HepG2 (cell line): ENCODE data around the gene RABGAP1.

Source experiments
- CREB1 ChIP-seq, 2 experiments: fragments of 450-650 bp in 1 of 2; IDR thresholded peaks; 2 replicates each; pipeline ENCODE4 v1.6.1; 2016 to 2017; ENCODE audit warnings: control low read depth in 1 of 2, mild to moderate bottlenecking in 1 of 2, missing compliant biosample characterization in 1 of 2, missing genetic modification characterization in 1 of 2
- FOSL1 ChIP-seq: sonication (generic); formaldehyde crosslinking; IDR thresholded peaks from 2 replicates; pipeline ENCODE4 v1.9.0; 2021; ENCODE audit warnings: missing genetic modification reagents, borderline replicate concordance
- HOXD1 ChIP-seq: sonication (generic); formaldehyde crosslinking; IDR thresholded peaks from 2 replicates; pipeline ENCODE4 v1.5.0; 2020; ENCODE audit warnings: missing genetic modification reagents
- JUN ChIP-seq: sonication (generic); formaldehyde crosslinking; IDR thresholded peaks from 2 replicates; pipeline ENCODE4 v1.4.0; 2020; ENCODE audit warnings: mild to moderate bottlenecking, missing genetic modification reagents
- MZF1 ChIP-seq: sonication (generic); formaldehyde crosslinking; IDR thresholded peaks from 2 replicates; pipeline ENCODE4 v1.8.1; 2023; ENCODE audit warnings: mild to moderate bottlenecking, missing genetic modification reagents, borderline replicate concordance
- SOX13 ChIP-seq, 3 experiments: fragments of 450-650 bp in 1 of 3; sonication (generic) in 1 of 3; formaldehyde crosslinking in 1 of 3; IDR thresholded peaks in 2 of 3; conservative IDR thresholded peaks in 1 of 3; 2 replicates each; pipeline versions ENCODE4 v1.5.0 to v1.6.1; 2016 to 2020; ENCODE audit warnings: antibody characterized with exemption in 1 of 3, mild to moderate bottlenecking in 1 of 3, missing compliant biosample characterization in 1 of 3, missing genetic modification reagents in 1 of 3, moderate library complexity in 1 of 3
- TF ChIP-seq, protein P1 (sequence below): sonication (generic); formaldehyde crosslinking; IDR thresholded peaks from 2 replicates; pipeline ENCODE4 v1.8.1; 2023; ENCODE audit warnings: missing genetic modification reagents, inconsistent platforms, borderline replicate concordance
- TF ChIP-seq, protein P2 (sequence below): sonication (generic); formaldehyde crosslinking; IDR thresholded peaks from 2 replicates; pipeline ENCODE4 v1.8.0; 2023; ENCODE audit warnings: mild to moderate bottlenecking, missing genetic modification reagents
- TF ChIP-seq, protein P3 (sequence below): sonication (generic); formaldehyde crosslinking; conservative IDR thresholded peaks from 2 replicates; pipeline ENCODE4 v1.4.0; 2020; ENCODE audit warnings: missing genetic modification reagents

DNA sequence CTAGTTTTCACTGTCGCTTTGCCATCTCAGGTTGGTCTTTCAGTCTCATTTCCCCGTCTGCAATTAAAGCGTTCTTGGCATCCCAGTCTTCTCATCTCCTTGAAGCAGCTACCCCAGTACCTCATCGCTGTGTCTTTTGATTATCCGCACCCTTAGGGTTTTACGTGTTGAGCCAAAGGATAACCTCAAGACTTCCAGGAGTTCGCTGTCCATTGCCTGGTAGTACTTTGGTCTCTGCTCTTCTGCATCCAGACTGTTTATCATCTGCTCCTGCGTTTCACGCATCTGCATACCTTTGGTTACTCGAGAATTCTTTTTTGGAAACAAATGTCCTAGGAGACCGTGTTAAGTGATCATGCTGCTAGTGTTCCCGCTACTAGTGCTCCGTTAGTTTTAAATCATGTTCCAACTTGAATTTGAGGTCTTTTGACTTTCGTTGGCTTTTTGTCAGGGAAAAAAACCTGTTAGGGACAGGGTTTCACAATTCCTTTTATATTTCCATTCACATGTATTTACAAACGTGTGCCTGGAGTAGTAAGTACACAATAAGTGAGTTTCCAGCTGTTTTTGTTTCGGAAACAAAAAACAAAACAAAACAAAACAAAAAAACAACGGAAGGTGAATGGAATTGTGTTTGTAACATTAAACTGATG lies 888 bp downstream of the RABGAP1 start:
- TF ChIP-seq CREB1 (IDR thresholded peaks at IDR 0.05) (no peak), CREB1 (CRISPR knock-in tag; IDR thresholded peaks at IDR 0.05) (no peak), SOX13 (IDR thresholded peaks at IDR 0.05) (no peak), SOX13 (CRISPR knock-in tag; conservative IDR thresholded peaks at IDR 0.05 in 1 of 2, IDR thresholded peaks at IDR 0.05 in 1 of 2) (no peak), JUN (CRISPR knock-in tag) (no peak), HOXD1 (no peak), FOSL1 (CRISPR knock-in tag) (no peak), MZF1 (CRISPR knock-in tag) (no peak)
- TF ChIP-seq, protein P1, sequence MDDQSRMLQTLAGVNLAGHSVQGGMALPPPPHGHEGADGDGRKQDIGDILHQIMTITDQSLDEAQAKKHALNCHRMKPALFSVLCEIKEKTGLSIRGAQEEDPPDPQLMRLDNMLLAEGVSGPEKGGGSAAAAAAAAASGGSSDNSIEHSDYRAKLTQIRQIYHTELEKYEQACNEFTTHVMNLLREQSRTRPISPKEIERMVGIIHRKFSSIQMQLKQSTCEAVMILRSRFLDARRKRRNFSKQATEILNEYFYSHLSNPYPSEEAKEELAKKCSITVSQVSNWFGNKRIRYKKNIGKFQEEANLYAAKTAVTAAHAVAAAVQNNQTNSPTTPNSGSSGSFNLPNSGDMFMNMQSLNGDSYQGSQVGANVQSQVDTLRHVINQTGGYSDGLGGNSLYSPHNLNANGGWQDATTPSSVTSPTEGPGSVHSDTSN (CRISPR knock-in tag): no peak
- TF ChIP-seq, protein P2, sequence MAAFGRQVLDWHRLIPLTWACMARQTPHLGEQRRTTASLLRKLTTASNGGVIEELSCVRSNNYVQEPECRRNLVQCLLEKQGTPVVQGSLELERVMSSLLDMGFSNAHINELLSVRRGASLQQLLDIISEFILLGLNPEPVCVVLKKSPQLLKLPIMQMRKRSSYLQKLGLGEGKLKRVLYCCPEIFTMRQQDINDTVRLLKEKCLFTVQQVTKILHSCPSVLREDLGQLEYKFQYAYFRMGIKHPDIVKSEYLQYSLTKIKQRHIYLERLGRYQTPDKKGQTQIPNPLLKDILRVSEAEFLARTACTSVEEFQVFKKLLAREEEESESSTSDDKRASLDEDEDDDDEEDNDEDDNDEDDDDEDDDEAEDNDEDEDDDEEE: no peak; the same call in 1 of the 2 replicates
- TF ChIP-seq, protein P3, sequence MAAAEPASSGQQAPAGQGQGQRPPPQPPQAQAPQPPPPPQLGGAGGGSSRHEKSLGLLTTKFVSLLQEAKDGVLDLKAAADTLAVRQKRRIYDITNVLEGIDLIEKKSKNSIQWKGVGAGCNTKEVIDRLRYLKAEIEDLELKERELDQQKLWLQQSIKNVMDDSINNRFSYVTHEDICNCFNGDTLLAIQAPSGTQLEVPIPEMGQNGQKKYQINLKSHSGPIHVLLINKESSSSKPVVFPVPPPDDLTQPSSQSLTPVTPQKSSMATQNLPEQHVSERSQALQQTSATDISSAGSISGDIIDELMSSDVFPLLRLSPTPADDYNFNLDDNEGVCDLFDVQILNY (CRISPR knock-in tag): no peak
